IMR-90 (cell line): ENCODE results near the gene DIAPH2. TPM values are rescaled to one million over a fixed set of nuclear protein-coding genes. Genes with fewer than 3 reads are reported as not detected.

ENCODE experiments used
- ATAC-seq: fragments of 200-7000 bp; cut with Tn5 transposase; 2 replicates; pipeline ENCODE4 v1.9.1; 2020; ENCODE audit warnings: low read depth, mild to moderate bottlenecking, moderate library complexity
- BruUV-seq: library from RNA; stranded (reverse); fragments of 400-500 nt; replicated peaks from 2 replicates; lab custom pipeline; 2021; lab: Mats Ljungman, UMichigan
- CTCF ChIA-PET: fragments of 300-600 bp; formaldehyde crosslinking; extraction: SDS; loops from one replicate; lab custom pipeline; 2021; ENCODE audit warnings: antibody characterized with exemption; lab: Yijun Ruan, JAX
- POLR2A ChIA-PET: fragments of 300-600 bp; sonication (Branson Sonifier 250); formaldehyde crosslinking; loops from one replicate; lab custom pipeline; 2022; ENCODE audit warnings: antibody characterized with exemption; ENCODE audit not compliant: unreplicated experiment; lab: Charles Lee
- DNase-seq: peaks from one replicate; pipeline ENCODE4 v3.0.0; 2013
- H2AFZ ChIP-seq: replicated peaks from 2 replicates; pipeline ENCODE3; 2013; ENCODE audit warnings: low read length, mild to moderate bottlenecking; ENCODE audit not compliant: poor library complexity
- H2AK5ac ChIP-seq: 2 replicates; pipeline ENCODE4 v1.6.1; 2013; ENCODE audit warnings: low read depth, low read length, inconsistent platforms
- H2AK9ac ChIP-seq: replicated peaks from 2 replicates; pipeline ENCODE3; 2013; ENCODE audit warnings: mild to moderate bottlenecking, low read depth, low read length, moderate library complexity; ENCODE audit not compliant: poor library complexity
- H2BK120ac ChIP-seq: 2 replicates; pipeline ENCODE4 v1.6.1; 2013; ENCODE audit warnings: low read depth, low read length, inconsistent platforms
- H2BK15ac ChIP-seq: 3 replicates; pipeline ENCODE4 v1.6.1; 2013; ENCODE audit warnings: low read depth, low read length, inconsistent platforms
- H2BK20ac ChIP-seq: 2 replicates; pipeline ENCODE4 v1.6.1; 2013; ENCODE audit warnings: low read depth, mild to moderate bottlenecking, inconsistent platforms, low read length, moderate library complexity
- H2BK5ac ChIP-seq: 2 replicates; pipeline ENCODE4 v1.6.1; 2013; ENCODE audit warnings: mild to moderate bottlenecking, low read depth, low read length, inconsistent platforms; ENCODE audit not compliant: poor library complexity, severe bottlenecking
- H3K14ac ChIP-seq: replicated peaks from 2 replicates; pipeline ENCODE4 v1.6.1; 2013; ENCODE audit warnings: low read depth, low read length, inconsistent platforms
- H3K18ac ChIP-seq: 2 replicates; pipeline ENCODE4 v1.6.1; 2013; ENCODE audit warnings: low read depth, low read length, control low read depth
- H3K23ac ChIP-seq: 2 replicates; pipeline ENCODE4 v1.6.1; 2013; ENCODE audit warnings: low read depth, low read length, inconsistent platforms
- H3K27ac ChIP-seq: 2 replicates; pipeline ENCODE4 v1.5.1; 2013; ENCODE audit warnings: mild to moderate bottlenecking, control low read depth, low read length; ENCODE audit not compliant: insufficient read depth
- H3K27me3 ChIP-seq: 2 replicates; pipeline ENCODE4 v1.6.1; 2013; ENCODE audit warnings: low read length; ENCODE audit not compliant: control insufficient read depth, insufficient read depth
- H3K36me3 ChIP-seq: 2 replicates; pipeline ENCODE4 v1.6.1; 2013; ENCODE audit warnings: low read length, mixed read lengths; ENCODE audit not compliant: control insufficient read depth, insufficient read depth
- H3K4ac ChIP-seq: 2 replicates; pipeline ENCODE4 v1.6.1; 2013; ENCODE audit warnings: low read depth, low read length, inconsistent platforms
- H3K4me1 ChIP-seq: 2 replicates; pipeline ENCODE4 v1.6.1; 2013; ENCODE audit warnings: low read length, mixed read lengths; ENCODE audit not compliant: control insufficient read depth, insufficient read depth
- H3K4me2 ChIP-seq: 2 replicates; pipeline ENCODE4 v1.6.1; 2013; ENCODE audit warnings: low read depth, mild to moderate bottlenecking, control low read depth, low read length, moderate library complexity
- H3K4me3 ChIP-seq: 2 replicates; pipeline ENCODE4 v1.5.1; 2013; ENCODE audit warnings: low read depth, mild to moderate bottlenecking, control low read depth, low read length, moderate library complexity; ENCODE audit not compliant: insufficient read depth
- H3K56ac ChIP-seq: 2 replicates; pipeline ENCODE4 v1.6.1; 2013; ENCODE audit warnings: low read length, inconsistent platforms; ENCODE audit not compliant: insufficient read depth; ENCODE audit errors: extremely low read depth
- H3K79me1 ChIP-seq, 2 experiments: 2 replicates each; pipeline ENCODE4 v1.6.1; 2013; ENCODE audit warnings: low read length in 2 of 2, inconsistent platforms in 1 of 2, low read depth in 1 of 2
- H3K9ac ChIP-seq: 2 replicates; pipeline ENCODE4 v1.6.1; 2013; ENCODE audit warnings: low read depth, low read length, control low read depth
- H3K9me1 ChIP-seq: 2 replicates; pipeline ENCODE4 v1.6.1; 2013; ENCODE audit warnings: low read length, inconsistent platforms; ENCODE audit not compliant: insufficient read depth
- H3K9me3 ChIP-seq: 2 replicates; pipeline ENCODE4 v1.6.1; 2013; ENCODE audit warnings: low read length; ENCODE audit not compliant: control insufficient read depth, insufficient read depth
- H4K20me1 ChIP-seq: 2 replicates; pipeline ENCODE4 v1.6.1; 2013; ENCODE audit warnings: low read length, inconsistent platforms; ENCODE audit not compliant: insufficient read depth
- H4K5ac ChIP-seq: 2 replicates; pipeline ENCODE4 v1.6.1; 2013; ENCODE audit warnings: mild to moderate bottlenecking, low read depth, low read length, control low read depth
- H4K8ac ChIP-seq, 2 experiments: 2 replicates each; pipeline ENCODE4 v1.6.1; 2013; ENCODE audit warnings: low read depth in 2 of 2, low read length in 2 of 2, control low read depth in 1 of 2, inconsistent platforms in 1 of 2
- H4K91ac ChIP-seq: 2 replicates; pipeline ENCODE4 v1.6.1; 2013; ENCODE audit warnings: low read depth, low read length, inconsistent platforms; ENCODE audit not compliant: insufficient read depth
- BHLHE40 ChIP-seq: fragments of 150-350 bp; IDR thresholded peaks from 2 replicates; pipeline ENCODE4 v1.6.1; 2016; ENCODE audit warnings: mild to moderate bottlenecking, low read depth, low read length
- CEBPB ChIP-seq: IDR thresholded peaks from 2 replicates; pipeline ENCODE4 v1.6.1; 2012; ENCODE audit warnings: low read depth, low read length, improper control_type of control experiment
- CHD1 ChIP-seq: IDR thresholded peaks from 2 replicates; pipeline ENCODE4 v1.6.1; 2012; ENCODE audit warnings: low read depth, low read length, improper control_type of control experiment
- CTCF ChIP-seq: conservative IDR thresholded peaks from 2 replicates; pipeline ENCODE4 v1.5.1; 2012; ENCODE audit warnings: mild to moderate bottlenecking, low read depth, low read length, improper control_type of control experiment
- ELK1 ChIP-seq: fragments of 150-350 bp; IDR thresholded peaks from 2 replicates; pipeline ENCODE4 v1.6.1; 2016; ENCODE audit warnings: low read depth, mild to moderate bottlenecking, low read length, moderate library complexity, borderline replicate concordance
- FOS ChIP-seq: fragments of 150-350 bp; IDR thresholded peaks from 2 replicates; pipeline ENCODE4 v1.6.1; 2016; ENCODE audit warnings: low read depth, low read length
- MAFK ChIP-seq: IDR thresholded peaks from 2 replicates; pipeline ENCODE4 v1.6.1; 2012; ENCODE audit warnings: low read depth, low read length, improper control_type of control experiment
- MAZ ChIP-seq: IDR thresholded peaks from 2 replicates; pipeline ENCODE4 v1.6.1; 2012; ENCODE audit warnings: low read depth, mild to moderate bottlenecking, low read length, improper control_type of control experiment, moderate library complexity, borderline replicate concordance
- MXI1 ChIP-seq: IDR thresholded peaks from 2 replicates; pipeline ENCODE4 v1.6.1; 2012; ENCODE audit warnings: low read depth, mild to moderate bottlenecking, low read length, moderate library complexity, borderline replicate concordance
- NFE2L2 ChIP-seq: fragments of 150-350 bp; IDR thresholded peaks from 2 replicates; pipeline ENCODE4 v1.6.1; 2016; ENCODE audit warnings: low read depth, mild to moderate bottlenecking, low read length
- POLR2A ChIP-seq: IDR thresholded peaks from 2 replicates; pipeline ENCODE4 v1.6.1; 2012; ENCODE audit warnings: mild to moderate bottlenecking, low read depth, low read length
- RAD21 ChIP-seq: IDR thresholded peaks from 2 replicates; pipeline ENCODE4 v1.6.1; 2012; ENCODE audit warnings: low read length, improper control_type of control experiment
- RCOR1 ChIP-seq: IDR thresholded peaks from 2 replicates; pipeline ENCODE4 v1.6.1; 2012; ENCODE audit warnings: mild to moderate bottlenecking, low read length, improper control_type of control experiment; ENCODE audit not compliant: insufficient replicate concordance
- RFX5 ChIP-seq: IDR thresholded peaks from 2 replicates; pipeline ENCODE4 v1.8.0; 2012; ENCODE audit warnings: low read depth, mild to moderate bottlenecking, low read length, moderate library complexity
- SMC3 ChIP-seq: fragments of 150-350 bp; IDR thresholded peaks from 2 replicates; pipeline ENCODE4 v1.6.1; 2016; ENCODE audit warnings: low read depth, mild to moderate bottlenecking, antibody characterized with exemption, low read length, moderate library complexity
- USF2 ChIP-seq: fragments of 150-350 bp; IDR thresholded peaks from 2 replicates; pipeline ENCODE4 v1.6.1; 2017; ENCODE audit warnings: mild to moderate bottlenecking, antibody characterized with exemption, low read length, low read depth
- WGBS, 2 experiments: methylation state at CpG; one replicate each; pipeline versions ENCODE4 v1.1.5 to v1.1.7; 2013; ENCODE audit warnings: missing lambda C conversion rate in 2 of 2; ENCODE audit not compliant: insufficient read length in 1 of 2; ENCODE audit errors: extremely low coverage in 2 of 2; 5-methylcytosine and 5-hydroxymethylcytosine counted together
- dilution Hi-C: fragments of 300-500 bp; cut with HindIII; formaldehyde crosslinking; loops from one replicate; pipeline ENCODE4 v1.14.3; 2018; ENCODE audit warnings: low sequenced_read_pairs; ENCODE audit not compliant: unreplicated experiment
- in situ Hi-C: fragments of 300-500 bp; cut with MboI; formaldehyde crosslinking; loops from 3 replicates; pipeline ENCODE4 v1.14.3; 2019; ENCODE audit warnings: low sequenced_read_pairs, inconsistent platforms, mixed read lengths
- intact Hi-C: fragments of 100-400 bp; cut with micrococcal nuclease; formaldehyde crosslinking; loops from 2 replicates; pipeline ENCODE4 v1.10.0; 2022
- polyA plus RNA-seq, 3 experiments: library from polyadenylated mRNA; depleted of rRNA; stranded (reverse); fragments of >200 nt; gene quantifications; 2 replicates each; pipeline ENCODE4 v1.2.3, GENCODE V29; 2012; ENCODE audit warnings: low replicate concordance in 1 of 3
- total RNA-seq: library from RNA; depleted of rRNA; stranded (reverse); fragments of >200 nt; gene quantifications from 2 replicates; pipeline ENCODE4 v1.2.3, GENCODE V29; 2012

DIAPH2 gene
- total and polyA plus RNA-seq, 2 of the 4 experiments (the other 2 are of a cell fraction), result 3.6 to 19.9 TPM

- intact Hi-C loops (no loop called here), in situ Hi-C loops (no loop called here), dilution Hi-C loops (no loop called here)
- no peak overlapping the region for H2BK5ac ChIP-seq
- no peaks in the 10 kb centered on the region for H3K36me3 ChIP-seq
- no peaks in the 10 kb centered on the region for H4K20me1 ChIP-seq
- no peak overlapping the region for H3K27ac ChIP-seq
- ChIA-PET POLR2A (no interaction called here), CTCF (no interaction called here)
- no peak overlapping the region for H3K4me3 ChIP-seq
- no peak overlapping the region for H4K91ac ChIP-seq
- no peak overlapping the region for H2BK120ac ChIP-seq
- WGBS, 2 experiments, result no CpG with 5 or more reads among the region's 9 CpGs
- H3K23ac ChIP-seq, result no peak overlapping the region
- ATAC-seq (no peak), DNase-seq (no peak)
- no peak overlapping the region for H3K18ac ChIP-seq
- no peak overlapping the region for H2AK5ac ChIP-seq
- H4K8ac ChIP-seq, result no peak overlapping the region
- no peak overlapping the region for H4K5ac ChIP-seq
- H3K4me2 ChIP-seq, result no peak overlapping the region
- no peak overlapping the region for H2AFZ ChIP-seq
- TF ChIP-seq SMC3 (no peak), MAZ (no peak), CHD1 (no peak), MAFK (no peak), BHLHE40 (no peak), RCOR1 (no peak), CTCF (no peak), MXI1 (no peak), NFE2L2 (no peak), USF2 (no peak), FOS (no peak), CEBPB (no peak), ELK1 (no peak), POLR2A (no peak), RAD21 (no peak), RFX5 (no peak)
- H3K14ac ChIP-seq, result no peak overlapping the region
- no peak overlapping the region for H3K9ac ChIP-seq
- H3K9me3 ChIP-seq, result no peaks in the 10 kb centered on the region
- H3K79me1 ChIP-seq, result no peaks in the 10 kb centered on the region
- H2AK9ac ChIP-seq, result no peak overlapping the region
- H3K56ac ChIP-seq, result no peak overlapping the region
- no peak overlapping the region for H2BK20ac ChIP-seq
- H3K9me1 ChIP-seq, result no peaks in the 10 kb centered on the region
- H2BK15ac ChIP-seq, result no peak overlapping the region
- no peaks in the 10 kb centered on the region for H3K4me1 ChIP-seq
- no peaks in the 10 kb centered on the region for H3K27me3 ChIP-seq
- no TSS peak for BruUV-seq
- H3K4ac ChIP-seq, result no peak overlapping the region
Observed at GRCh38 chrX:97200454-97200853, 515.8 kb downstream of the DIAPH2 start.
